ENCODE measurements around the gene ABHD12. TPM values are rescaled to one million over a fixed set of nuclear protein-coding genes. Genes with fewer than 3 reads are reported as not detected.

ABHD12 gene
- total RNA-seq, 1 donor from 2014 or later = 51.3 TPM

DNA sequence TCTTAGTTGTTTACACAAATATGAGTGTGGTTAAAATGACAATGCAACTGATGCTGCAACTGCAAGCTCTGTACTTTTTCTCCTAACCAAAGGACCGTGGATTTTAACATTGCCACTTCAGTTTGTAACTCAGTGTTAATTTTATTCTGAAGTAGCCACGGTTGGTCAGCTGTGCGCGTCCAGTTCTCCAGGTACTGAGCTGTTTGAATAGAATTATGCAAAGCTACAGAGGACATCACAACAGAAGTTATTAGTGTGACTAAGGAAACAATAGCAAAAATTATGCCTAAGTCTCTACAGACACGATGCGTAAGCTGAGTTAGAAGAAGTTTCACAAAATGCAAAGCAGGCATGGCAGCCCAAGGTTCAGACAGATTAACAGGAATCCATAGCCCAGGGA, 4.4 kb upstream of the ABHD12 start:
- DNase-seq (ENCODE audit: low read depth, low spot score) = no peak
- H3K27ac Mint-ChIP-seq (ENCODE audit: unreplicated experiment) = no peak overlapping the region
- TF ChIP-seq, protein P1, sequence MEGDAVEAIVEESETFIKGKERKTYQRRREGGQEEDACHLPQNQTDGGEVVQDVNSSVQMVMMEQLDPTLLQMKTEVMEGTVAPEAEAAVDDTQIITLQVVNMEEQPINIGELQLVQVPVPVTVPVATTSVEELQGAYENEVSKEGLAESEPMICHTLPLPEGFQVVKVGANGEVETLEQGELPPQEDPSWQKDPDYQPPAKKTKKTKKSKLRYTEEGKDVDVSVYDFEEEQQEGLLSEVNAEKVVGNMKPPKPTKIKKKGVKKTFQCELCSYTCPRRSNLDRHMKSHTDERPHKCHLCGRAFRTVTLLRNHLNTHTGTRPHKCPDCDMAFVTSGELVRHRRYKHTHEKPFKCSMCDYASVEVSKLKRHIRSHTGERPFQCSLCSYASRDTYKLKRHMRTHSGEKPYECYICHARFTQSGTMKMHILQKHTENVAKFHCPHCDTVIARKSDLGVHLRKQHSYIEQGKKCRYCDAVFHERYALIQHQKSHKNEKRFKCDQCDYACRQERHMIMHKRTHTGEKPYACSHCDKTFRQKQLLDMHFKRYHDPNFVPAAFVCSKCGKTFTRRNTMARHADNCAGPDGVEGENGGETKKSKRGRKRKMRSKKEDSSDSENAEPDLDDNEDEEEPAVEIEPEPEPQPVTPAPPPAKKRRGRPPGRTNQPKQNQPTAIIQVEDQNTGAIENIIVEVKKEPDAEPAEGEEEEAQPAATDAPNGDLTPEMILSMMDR (conservative IDR thresholded peaks at IDR 0.05) = no peak
- H3K4me1 Mint-ChIP-seq = peaks cover 43% of the 10 kb centered on the region
- H3K9me3 Mint-ChIP-seq = no peaks in the 10 kb centered on the region
- no peaks in the 10 kb centered on the region for H3K27me3 Mint-ChIP-seq (ENCODE audit: low read depth)
- H3K4me3 Mint-ChIP-seq = no peak overlapping the region
- no peaks in the 10 kb centered on the region for H3K36me3 Mint-ChIP-seq (ENCODE audit: low read depth)

DNA sequence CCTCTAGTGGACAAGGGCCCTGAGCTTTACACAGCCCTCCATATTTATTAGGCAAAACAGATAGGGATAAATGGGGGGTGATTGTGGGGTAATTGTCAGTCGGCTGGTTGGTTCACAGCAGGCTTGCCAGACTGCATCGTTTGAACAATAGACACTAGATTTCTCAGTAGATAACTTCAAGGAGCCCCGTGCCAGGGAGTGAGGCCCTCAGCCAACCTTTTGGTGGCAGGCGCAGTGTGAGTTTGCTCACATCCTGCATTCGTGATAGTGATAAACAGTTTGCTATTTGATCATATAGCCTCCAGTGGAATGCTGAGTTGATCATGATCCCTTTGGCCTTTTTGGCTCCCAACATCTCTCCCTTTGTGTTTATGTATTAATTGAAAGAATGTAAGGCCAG, 3.6 kb upstream of the ABHD12 start:
- H3K9me3 Mint-ChIP-seq = no peaks in the 10 kb centered on the region
- no peak overlapping the region for H3K27ac Mint-ChIP-seq (ENCODE audit: unreplicated experiment)
- no peak for DNase-seq (ENCODE audit: low read depth, low spot score)

DNA sequence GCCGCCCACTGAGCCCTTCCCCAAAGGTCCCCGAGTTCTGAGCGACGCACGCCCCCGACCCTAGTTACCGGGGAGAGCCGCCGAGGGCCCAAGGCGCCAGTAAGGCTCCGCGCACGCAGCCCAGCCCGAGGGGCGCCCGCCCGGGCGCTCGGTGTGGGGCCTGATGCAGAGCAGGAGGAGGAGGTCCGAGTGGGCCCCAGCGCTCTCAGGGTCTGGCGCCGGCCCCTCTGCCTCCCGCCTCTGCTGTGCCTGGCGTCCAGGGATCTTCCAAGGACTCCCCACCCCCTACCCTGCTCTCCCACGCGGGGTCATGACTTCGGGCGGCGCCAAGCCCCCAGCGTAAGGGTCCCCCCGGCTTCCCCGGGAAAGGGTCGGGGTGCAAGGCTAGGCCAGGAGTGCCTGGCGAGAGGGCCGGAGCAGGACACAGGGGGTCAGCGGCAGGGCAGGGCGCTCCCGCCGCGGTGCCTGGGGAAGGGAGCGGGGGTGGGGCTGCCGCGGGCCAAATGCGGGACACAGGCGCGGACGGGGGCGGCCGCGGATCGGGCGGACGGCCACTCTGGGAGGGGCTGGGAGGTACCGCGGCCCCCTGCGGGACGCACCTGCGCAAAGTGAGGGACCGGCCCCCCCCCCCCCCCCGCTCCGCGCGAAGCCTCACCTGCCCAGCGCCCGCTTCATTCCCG, 637 bp downstream of the ABHD12 start:
- TF ChIP-seq, protein P1 (conservative IDR thresholded peaks at IDR 0.05) = no peak
- no peak overlapping the region for H3K27ac Mint-ChIP-seq (ENCODE audit: unreplicated experiment)
- peak overlapping the region; percentile 90 for H3K4me3 Mint-ChIP-seq
- peaks cover 29% of the 10 kb centered on the region for H3K4me1 Mint-ChIP-seq
- no peaks in the 10 kb centered on the region for H3K9me3 Mint-ChIP-seq
- DNase-seq (ENCODE audit: low read depth, low spot score) = peak; percentile 43
- no peaks in the 10 kb centered on the region for H3K27me3 Mint-ChIP-seq (ENCODE audit: low read depth)
- peaks cover 7% of the 10 kb centered on the region for H3K36me3 Mint-ChIP-seq (ENCODE audit: low read depth)

More for the DNA sequence above, 3.6 kb upstream of the ABHD12 start:
- no peaks in the 10 kb centered on the region for H3K36me3 Mint-ChIP-seq (ENCODE audit: low read depth)
- H3K4me3 Mint-ChIP-seq = peak overlapping the region; percentile 46
- peaks cover 41% of the 10 kb centered on the region for H3K4me1 Mint-ChIP-seq
- TF ChIP-seq, protein P1 (conservative IDR thresholded peaks at IDR 0.05) = no peak
- no peaks in the 10 kb centered on the region for H3K27me3 Mint-ChIP-seq (ENCODE audit: low read depth)

DNA sequence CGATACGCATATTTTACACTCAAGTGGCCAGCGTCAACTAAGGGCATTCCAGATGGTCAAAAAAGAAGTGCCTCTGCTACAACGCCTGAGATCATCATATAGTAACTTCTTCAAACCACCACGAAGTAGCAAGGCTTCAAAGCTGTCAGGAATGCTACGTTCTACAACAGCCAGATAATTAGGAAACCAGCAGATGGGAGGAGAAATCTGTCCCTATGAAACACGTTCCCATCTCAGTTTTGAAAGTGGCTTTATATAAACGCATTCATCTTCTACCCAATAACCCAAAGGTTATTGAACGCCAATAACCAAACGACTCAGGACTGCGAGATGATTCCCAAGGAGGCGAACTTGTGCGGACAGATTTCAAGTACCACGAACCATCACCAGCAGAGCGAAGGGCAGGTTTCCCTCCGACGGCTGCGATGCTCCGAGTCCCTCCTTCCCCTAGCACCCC, 1.2 kb downstream of the ABHD12 start:
- no peak for DNase-seq (ENCODE audit: low read depth, low spot score)
- H3K9me3 Mint-ChIP-seq = no peaks in the 10 kb centered on the region
- H3K36me3 Mint-ChIP-seq (ENCODE audit: low read depth) = peaks cover 7% of the 10 kb centered on the region

DNA sequence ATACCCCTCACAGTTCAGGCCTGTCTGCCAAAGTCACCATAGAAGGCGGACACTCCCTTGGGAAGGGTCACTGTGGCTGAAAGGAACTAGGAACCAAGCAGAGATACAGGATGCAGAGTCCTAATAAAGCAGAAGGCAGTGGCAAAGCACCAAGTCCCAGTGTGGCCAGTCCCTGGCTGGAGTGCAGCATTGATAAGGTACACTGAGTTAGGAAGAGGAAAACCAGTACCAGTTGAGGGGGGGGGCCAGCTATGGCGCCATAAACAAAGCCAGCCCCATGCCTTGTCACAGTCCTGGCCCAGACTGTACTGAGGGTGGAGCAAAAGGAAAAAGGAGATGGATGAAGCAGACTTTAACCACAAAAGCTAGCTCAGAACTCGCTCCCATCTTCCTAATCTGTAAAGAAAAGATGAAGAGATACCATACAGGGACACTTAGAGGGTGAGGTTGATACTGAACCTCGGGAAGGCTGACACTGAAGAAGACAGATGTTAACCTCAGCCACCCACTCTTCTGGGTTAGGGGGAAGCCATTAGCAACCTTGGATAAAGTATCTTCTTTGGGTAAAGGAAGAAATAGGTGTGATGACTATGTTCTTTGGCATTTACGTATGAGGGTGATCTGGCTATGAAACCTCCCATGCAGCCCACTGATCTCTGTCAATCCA, 7.8 kb downstream of the ABHD12 start:
- Mint-ChIP-seq H3K27ac (ENCODE audit: unreplicated experiment) (no peak overlapping the region), H3K36me3 (ENCODE audit: low read depth) (peaks cover 10% of the 10 kb centered on the region), H3K4me1 (peaks cover 15% of the 10 kb centered on the region), H3K4me3 (no peak overlapping the region), H3K9me3 (no peaks in the 10 kb centered on the region), H3K27me3 (ENCODE audit: low read depth) (no peaks in the 10 kb centered on the region)
- TF ChIP-seq, protein P1 (conservative IDR thresholded peaks at IDR 0.05) = no peak
- no peak for DNase-seq (ENCODE audit: low read depth, low spot score)

More for the DNA sequence above, 1.2 kb downstream of the ABHD12 start:
- Mint-ChIP-seq H3K4me1 (peaks cover 26% of the 10 kb centered on the region), H3K4me3 (peak overlapping the region; percentile 90), H3K27me3 (ENCODE audit: low read depth) (no peaks in the 10 kb centered on the region), H3K27ac (ENCODE audit: unreplicated experiment) (no peak overlapping the region)
- TF ChIP-seq, protein P1 (conservative IDR thresholded peaks at IDR 0.05) = no peak
